Rectal smooth muscle tissue (tissue), 1 donor: ENCODE measurements around the gene TIFAB.

Source experiments
- H3K27ac ChIP-seq: one replicate; pipeline ENCODE4 v1.7.0; 2013; ENCODE audit warnings: low read depth, low read length, inconsistent platforms
- H3K27me3 ChIP-seq: one replicate; pipeline ENCODE4 v1.7.0; 2013; ENCODE audit warnings: low read length; ENCODE audit not compliant: control insufficient read depth, insufficient read depth
- H3K36me3 ChIP-seq: one replicate; pipeline ENCODE4 v1.7.0; 2013; ENCODE audit warnings: low read length; ENCODE audit not compliant: control insufficient read depth, insufficient read depth
- H3K4me1 ChIP-seq: one replicate; pipeline ENCODE4 v1.7.0; 2013; ENCODE audit warnings: low read length; ENCODE audit not compliant: control insufficient read depth, insufficient read depth
- H3K4me3 ChIP-seq: one replicate; pipeline ENCODE4 v1.7.0; 2013; ENCODE audit warnings: low read length
- H3K9ac ChIP-seq: one replicate; pipeline ENCODE4 v1.7.0; 2013; ENCODE audit warnings: low read length

The TIFAB gene

DNA sequence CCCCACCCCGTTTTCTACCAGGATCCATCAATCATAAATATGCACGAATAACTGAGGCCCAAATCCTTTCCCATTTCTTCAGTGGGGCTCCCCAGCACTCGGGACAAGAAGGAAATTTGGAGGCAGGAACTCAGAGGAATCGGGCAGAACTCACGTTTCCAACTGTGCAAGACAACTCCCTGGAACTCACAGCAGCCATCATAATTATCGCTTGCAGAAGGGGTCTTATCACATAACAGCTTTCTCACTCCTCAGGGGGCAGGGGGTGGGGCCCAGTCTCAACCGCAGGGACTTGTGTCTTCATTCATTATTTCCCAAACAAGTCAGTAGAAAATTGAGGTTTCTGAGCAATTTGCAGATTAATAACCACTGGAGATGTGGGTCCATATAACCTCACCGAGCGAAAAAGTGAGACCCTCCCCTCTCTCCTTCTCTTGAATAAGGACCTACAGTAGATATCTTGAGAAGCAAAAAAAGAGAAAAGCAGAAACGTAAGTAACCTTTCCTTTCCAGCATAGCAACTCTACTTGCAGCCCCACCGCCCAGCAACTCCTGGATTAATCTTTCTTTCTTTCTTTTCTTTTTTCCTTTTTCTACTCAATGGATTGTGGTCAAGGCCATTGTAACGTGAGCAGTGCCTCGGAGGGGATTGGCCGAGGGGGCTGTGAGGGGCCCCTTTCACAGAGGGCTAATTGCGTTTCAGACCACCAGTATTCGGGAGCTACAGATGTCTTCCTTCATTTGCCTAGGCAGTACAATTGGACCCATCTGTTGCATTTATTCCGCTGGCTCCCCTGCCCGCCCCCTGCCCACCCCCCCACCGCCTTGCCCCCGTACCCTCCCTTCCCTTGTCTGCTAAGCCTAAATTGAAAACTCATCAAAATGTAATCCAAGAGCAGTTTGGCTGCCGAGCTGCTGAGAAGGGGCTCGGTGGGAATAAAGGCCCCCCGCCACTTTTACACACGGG lies 24.7 kb upstream of the TIFAB start:
- H3K36me3 ChIP-seq, result no peaks in the 10 kb centered on the region
- no peak overlapping the region for H3K4me3 ChIP-seq
- H3K27me3 ChIP-seq, result peaks cover 9% of the 10 kb centered on the region
- no peak overlapping the region for H3K27ac ChIP-seq
- no peak overlapping the region for H3K9ac ChIP-seq
- H3K4me1 ChIP-seq, result no peaks in the 10 kb centered on the region

GRCh38 chr5:135473956-135474670 lies 22.0 kb upstream of the TIFAB start:
- no peaks in the 10 kb centered on the region for H3K4me1 ChIP-seq
- peaks cover 9% of the 10 kb centered on the region for H3K27me3 ChIP-seq
- no peak overlapping the region for H3K4me3 ChIP-seq
- H3K27ac ChIP-seq, result no peak overlapping the region
- no peaks in the 10 kb centered on the region for H3K36me3 ChIP-seq
- no peak overlapping the region for H3K9ac ChIP-seq

DNA sequence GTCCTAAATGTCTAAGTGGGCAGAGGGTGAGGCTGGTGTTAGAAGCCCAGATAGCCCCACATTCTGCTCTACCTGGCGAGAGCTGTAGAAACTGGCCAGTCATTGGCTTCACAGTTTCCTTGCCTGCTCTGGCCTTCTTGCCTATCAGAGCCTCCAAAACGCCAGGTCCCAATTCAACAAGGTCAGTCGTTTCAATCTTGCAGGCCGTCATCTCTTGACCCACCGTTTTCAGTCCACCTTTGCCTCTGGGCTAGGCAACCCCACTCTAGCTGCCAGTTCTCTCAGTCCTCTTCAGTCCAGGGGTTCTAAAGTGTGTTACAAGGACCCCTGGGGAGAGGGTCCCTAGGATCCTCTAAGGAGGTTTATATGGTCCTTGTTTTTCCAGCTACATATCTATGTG lies 20.0 kb upstream of the TIFAB start:
- H3K4me1 ChIP-seq, result no peaks in the 10 kb centered on the region
- H3K36me3 ChIP-seq, result no peaks in the 10 kb centered on the region
- no peak overlapping the region for H3K27ac ChIP-seq
- peaks cover 8% of the 10 kb centered on the region for H3K27me3 ChIP-seq
- H3K4me3 ChIP-seq, result no peak overlapping the region
- no peak overlapping the region for H3K9ac ChIP-seq

GRCh38 chr5:135471726-135472125 lies 19.6 kb upstream of the TIFAB start:
- H3K4me1 ChIP-seq, result no peaks in the 10 kb centered on the region
- H3K9ac ChIP-seq, result no peak overlapping the region
- H3K4me3 ChIP-seq, result no peak overlapping the region
- no peaks in the 10 kb centered on the region for H3K36me3 ChIP-seq
- H3K27me3 ChIP-seq, result peaks cover 8% of the 10 kb centered on the region
- no peak overlapping the region for H3K27ac ChIP-seq

- no peak overlapping the region for H3K27ac ChIP-seq
- peaks cover 8% of the 10 kb centered on the region for H3K27me3 ChIP-seq
- no peaks in the 10 kb centered on the region for H3K4me1 ChIP-seq
- H3K9ac ChIP-seq, result no peak overlapping the region
- H3K4me3 ChIP-seq, result no peak overlapping the region
- H3K36me3 ChIP-seq, result no peaks in the 10 kb centered on the region
Measured at GRCh38 chr5:135469911-135470310, 17.8 kb upstream of the TIFAB start.

GRCh38 chr5:135468541-135468940 lies 16.4 kb upstream of the TIFAB start:
- no peak overlapping the region for H3K4me3 ChIP-seq
- peaks cover 5% of the 10 kb centered on the region for H3K27me3 ChIP-seq

DNA sequence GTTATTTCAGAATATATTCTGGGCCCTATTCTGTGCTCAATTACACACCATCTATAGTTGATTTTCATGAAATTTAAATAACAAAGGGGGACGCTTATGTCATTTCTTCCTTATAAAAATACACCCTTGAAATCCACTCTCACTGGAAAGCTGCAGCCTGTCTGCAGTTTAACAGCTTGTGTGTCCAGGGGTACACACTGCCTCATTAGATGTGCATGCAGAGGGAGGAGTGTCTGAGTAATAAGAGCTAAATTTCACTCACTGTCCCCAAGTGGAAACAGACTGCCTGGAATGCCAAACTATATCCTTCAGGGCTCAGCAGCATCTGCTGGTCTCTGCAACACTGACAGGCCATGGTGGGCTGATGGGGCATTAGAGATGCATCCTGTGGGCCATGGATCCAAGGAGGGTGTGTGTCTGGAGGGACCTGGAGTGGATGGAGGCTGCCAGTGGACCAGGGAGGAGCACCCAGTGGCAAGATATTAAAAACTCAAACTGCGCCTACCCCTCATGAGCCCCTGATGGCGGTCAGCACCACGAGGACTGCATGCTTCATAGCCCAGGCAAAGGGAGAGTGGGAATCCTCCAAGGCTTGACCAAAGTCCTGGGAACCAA lies 15.8 kb upstream of the TIFAB start:
- Histone ChIP-seq H3K36me3 (no peaks in the 10 kb centered on the region), H3K27ac (no peak overlapping the region), H3K4me3 (no peak overlapping the region), H3K9ac (no peak overlapping the region), H3K27me3 (peaks cover 5% of the 10 kb centered on the region), H3K4me1 (no peaks in the 10 kb centered on the region)

More at GRCh38 chr5:135468541-135468940, 16.4 kb upstream of the TIFAB start:
- H3K4me1 ChIP-seq, result no peaks in the 10 kb centered on the region
- H3K27ac ChIP-seq, result no peak overlapping the region
- H3K36me3 ChIP-seq, result no peaks in the 10 kb centered on the region
- no peak overlapping the region for H3K9ac ChIP-seq

- no peak overlapping the region for H3K9ac ChIP-seq
- no peak overlapping the region for H3K4me3 ChIP-seq
- H3K4me1 ChIP-seq, result no peaks in the 10 kb centered on the region
- no peaks in the 10 kb centered on the region for H3K36me3 ChIP-seq
- no peak overlapping the region for H3K27ac ChIP-seq
- peaks cover 5% of the 10 kb centered on the region for H3K27me3 ChIP-seq
Measured at GRCh38 chr5:135467051-135467625, 15.0 kb upstream of the TIFAB start.

- Histone ChIP-seq H3K4me1 (no peaks in the 10 kb centered on the region), H3K9ac (no peak overlapping the region), H3K36me3 (no peaks in the 10 kb centered on the region), H3K27ac (no peak overlapping the region), H3K27me3 (peaks cover 5% of the 10 kb centered on the region), H3K4me3 (peak overlapping the region; percentile 64)
Measured at GRCh38 chr5:135466178-135467050, 14.3 kb upstream of the TIFAB start.

- no peak overlapping the region for H3K4me3 ChIP-seq
- no peaks in the 10 kb centered on the region for H3K4me1 ChIP-seq
- no peaks in the 10 kb centered on the region for H3K36me3 ChIP-seq
- no peak overlapping the region for H3K27ac ChIP-seq
- peaks cover 5% of the 10 kb centered on the region for H3K27me3 ChIP-seq
- H3K9ac ChIP-seq, result no peak overlapping the region
Measured at GRCh38 chr5:135465391-135466122, 13.4 kb upstream of the TIFAB start.

GRCh38 chr5:135462304-135462703 lies 10.2 kb upstream of the TIFAB start:
- Histone ChIP-seq H3K36me3 (no peaks in the 10 kb centered on the region), H3K27ac (no peak overlapping the region), H3K4me1 (no peaks in the 10 kb centered on the region), H3K4me3 (no peak overlapping the region), H3K9ac (no peak overlapping the region), H3K27me3 (peaks cover under 1% of the 10 kb centered on the region)
